Astrocyte (in vitro differentiated cells and primary cell): Measurements from ENCODE around the gene CYREN.

Experiments used
- EZH2 ChIP-seq: IDR thresholded peaks from 2 replicates; pipeline ENCODE4 v1.6.1; 2012; ENCODE audit warnings: mild to moderate bottlenecking, low read length, inconsistent platforms; ENCODE audit not compliant: insufficient read depth
- TF ChIP-seq, protein P1 (sequence below): IDR thresholded peaks from 2 replicates; pipeline ENCODE4 v1.5.1; 2011; ENCODE audit warnings: low read depth, mild to moderate bottlenecking, inconsistent platforms, low read length, moderate library complexity; ENCODE audit not compliant: insufficient read depth

DNA sequence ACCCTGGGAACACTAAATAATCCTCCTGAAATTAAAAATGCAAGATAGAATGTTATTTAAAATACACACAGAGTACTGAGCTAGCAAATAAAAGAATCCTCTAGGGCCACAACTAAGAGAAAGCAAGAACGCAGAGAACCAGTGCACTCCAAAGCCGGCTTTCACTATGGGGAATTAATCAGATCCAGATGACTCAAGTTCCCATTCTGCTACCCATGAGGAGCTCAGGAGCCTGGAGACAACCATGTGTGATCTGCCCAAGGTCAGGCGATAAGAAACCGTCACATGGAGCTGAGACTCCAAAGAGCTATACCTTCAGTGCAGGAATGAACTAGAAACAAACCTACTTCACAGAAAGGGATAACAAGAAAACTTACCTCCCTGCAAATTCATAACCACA, 19.5 kb upstream of the CYREN start:
- no peak for TF ChIP-seq EZH2
- TF ChIP-seq, protein P1, sequence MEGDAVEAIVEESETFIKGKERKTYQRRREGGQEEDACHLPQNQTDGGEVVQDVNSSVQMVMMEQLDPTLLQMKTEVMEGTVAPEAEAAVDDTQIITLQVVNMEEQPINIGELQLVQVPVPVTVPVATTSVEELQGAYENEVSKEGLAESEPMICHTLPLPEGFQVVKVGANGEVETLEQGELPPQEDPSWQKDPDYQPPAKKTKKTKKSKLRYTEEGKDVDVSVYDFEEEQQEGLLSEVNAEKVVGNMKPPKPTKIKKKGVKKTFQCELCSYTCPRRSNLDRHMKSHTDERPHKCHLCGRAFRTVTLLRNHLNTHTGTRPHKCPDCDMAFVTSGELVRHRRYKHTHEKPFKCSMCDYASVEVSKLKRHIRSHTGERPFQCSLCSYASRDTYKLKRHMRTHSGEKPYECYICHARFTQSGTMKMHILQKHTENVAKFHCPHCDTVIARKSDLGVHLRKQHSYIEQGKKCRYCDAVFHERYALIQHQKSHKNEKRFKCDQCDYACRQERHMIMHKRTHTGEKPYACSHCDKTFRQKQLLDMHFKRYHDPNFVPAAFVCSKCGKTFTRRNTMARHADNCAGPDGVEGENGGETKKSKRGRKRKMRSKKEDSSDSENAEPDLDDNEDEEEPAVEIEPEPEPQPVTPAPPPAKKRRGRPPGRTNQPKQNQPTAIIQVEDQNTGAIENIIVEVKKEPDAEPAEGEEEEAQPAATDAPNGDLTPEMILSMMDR = no peak
